HuH-7.5 (cell line): ENCODE results near the gene SLC25A1.

Experiments used
- DNase-seq: peaks from one replicate; pipeline ENCODE4 v3.0.0; 2011; ENCODE audit warnings: low spot score

SLC25A1 gene

DNA sequence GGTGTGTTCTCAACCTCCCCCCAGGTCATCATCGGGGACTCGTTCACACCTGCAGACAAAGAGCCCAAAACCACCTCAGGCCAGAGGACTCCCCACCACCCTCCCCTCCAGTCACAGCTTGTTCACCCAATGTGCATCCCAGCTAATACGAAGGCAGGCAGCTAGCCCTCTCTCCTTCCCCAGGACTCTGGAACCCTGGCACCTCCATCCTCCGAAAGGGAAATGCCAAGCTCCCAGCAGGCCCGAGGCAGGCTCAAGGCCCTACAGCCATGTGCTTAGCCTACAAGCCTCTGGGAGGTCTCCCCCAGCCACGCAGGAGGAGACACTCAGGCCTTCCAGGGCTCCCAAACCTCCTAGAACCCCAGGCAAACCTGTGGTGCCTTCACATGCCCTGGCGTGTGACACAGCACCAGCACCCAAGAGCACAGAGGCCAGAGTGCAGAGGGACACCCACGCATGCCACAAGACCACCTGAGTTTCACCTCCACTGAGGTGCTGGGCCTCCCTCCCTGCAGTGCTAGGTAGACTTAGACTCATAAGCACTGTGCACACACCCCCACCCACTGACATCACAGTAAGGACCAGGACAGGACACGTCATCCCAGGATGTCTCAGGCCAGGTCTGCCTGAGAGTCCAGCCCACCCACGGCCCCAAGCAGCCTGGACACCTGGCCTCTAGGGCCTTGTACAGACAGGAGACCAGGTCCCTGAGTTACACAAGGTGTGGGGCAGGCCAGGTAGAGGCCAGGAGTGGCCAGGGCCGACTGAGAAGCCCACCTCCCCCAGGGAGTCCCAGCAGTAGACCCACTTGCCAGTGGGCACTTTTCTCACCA, 40.9 kb downstream of the SLC25A1 start:
- no peak for DNase-seq

DNA sequence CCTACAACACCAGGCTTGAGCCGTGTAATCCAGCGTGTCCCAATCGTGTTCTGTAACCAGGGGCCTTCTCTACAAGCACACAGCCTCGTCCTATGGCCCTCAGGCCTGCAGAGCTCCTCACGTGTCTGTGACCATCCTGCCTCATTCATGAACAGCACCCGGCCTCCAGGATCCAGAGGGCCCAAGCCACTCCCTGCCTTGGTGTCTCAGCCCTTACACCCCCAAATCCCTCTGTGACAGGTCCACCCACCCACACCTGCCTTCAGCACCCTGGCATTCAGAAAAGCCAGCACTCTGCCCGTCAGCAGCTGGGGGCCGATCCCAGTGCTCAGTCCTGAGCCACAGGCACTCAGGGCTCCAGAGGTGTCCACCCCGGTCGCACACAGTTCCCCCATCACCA, 41.6 kb downstream of the SLC25A1 start:
- no peak for DNase-seq

DNA sequence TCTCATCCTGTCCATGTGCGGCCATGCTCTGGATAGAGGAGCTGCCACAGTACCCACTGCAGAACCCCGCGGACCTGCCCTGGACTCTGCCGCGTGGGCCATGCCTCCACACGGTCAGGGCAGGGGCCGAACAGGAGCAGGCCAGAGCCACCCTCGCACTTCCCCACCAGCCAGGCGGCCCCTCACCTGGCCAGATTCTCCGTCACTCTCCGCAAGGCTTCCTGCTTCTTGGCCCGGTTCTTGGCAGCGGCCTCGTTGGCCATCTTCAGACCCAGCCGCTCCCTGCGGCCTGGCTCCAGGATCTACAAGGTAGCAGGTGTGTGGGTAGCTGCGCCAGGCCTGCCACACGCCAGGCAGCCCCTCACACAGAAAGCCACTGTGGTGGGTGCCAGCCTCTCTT, 43.7 kb downstream of the SLC25A1 start:
- DNase-seq: no peak

DNA sequence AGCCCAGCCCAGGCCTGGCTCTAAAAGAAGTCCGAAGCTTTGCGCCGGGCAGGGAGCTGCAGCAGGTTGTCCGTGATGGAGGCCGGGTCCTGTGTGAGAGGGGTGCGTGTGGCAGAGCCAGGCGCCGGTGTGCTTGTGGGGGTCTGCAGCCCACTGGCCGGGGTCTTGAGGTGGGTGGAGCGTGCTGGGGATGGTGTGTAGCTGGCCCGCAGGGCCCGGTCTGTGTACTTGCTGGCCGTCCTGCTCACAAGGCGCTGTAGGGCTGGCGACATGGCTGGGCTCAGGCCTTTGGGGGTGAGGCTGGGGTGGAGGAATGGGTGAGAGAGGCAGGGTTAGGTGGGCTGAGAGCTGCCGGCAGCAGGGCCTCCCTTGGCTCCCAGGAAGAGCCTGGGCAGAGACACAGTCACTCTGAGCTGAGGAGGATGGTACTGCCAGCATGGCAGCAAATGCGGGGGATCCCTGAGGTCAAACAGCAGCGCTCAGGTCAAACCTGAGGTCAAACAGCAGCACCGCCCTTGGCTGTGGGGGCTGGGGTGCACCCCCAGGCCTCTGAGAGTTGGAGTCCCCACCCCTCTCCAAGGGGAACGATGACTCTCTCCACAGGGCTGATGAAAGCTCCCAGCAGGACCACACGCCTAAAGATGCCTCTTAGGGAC, 44.2 kb downstream of the SLC25A1 start:
- DNase-seq: no peak

DNA sequence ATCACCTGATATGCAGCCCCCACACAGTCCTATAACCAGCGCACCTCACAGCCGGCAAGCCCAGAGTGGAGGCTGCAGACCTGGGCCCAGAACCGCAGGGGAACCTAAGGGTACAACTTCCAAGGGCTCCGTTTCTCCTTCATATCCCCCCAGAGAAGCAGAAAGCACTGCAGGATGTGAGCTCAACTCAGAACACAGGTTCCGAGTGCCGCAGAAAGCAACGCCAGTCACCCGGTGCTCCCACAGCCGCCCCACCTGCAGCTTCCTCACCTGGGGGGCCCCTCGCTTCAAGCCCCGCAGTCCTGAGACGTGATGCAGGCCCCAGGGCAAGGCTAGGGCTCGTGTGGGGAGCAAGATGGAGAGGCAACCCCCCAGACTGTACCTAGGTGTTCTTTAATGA, 45.0 kb downstream of the SLC25A1 start:
- DNase-seq: no peak

DNA sequence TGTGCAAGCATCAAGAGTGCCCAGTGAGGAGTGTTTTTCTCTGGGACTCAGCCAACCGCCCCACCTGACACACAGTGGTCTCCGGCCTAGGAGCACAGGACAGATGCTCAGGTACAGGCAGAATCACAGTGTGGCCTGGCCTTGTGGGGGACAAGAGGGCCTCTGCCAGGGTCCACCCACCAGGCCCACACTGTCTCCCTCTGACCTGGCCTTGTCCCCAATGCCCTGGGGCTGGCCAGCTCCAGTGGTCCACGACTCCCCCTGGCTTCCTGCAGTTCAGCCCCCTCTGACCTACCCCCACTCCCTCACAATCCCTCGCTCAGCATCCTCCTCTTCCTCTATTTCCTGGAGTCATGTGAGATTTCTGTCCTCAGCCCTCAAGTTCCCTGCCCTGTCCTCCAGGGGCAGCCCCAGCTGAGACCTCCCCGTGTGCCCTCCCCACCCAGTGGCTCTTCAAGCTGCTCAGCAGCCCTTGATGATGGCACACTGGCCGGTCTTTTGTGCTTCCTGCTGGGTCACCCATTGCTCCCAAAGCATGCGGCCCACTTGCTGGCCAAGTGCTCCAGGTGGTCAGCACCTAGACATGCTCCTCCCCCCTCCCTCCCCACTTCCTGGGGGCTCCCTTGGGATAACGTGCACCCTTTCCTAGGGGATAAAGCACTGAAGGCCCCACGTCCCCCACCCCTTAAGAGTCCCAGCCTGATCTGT, 45.7 kb downstream of the SLC25A1 start:
- DNase-seq: no peak

DNA sequence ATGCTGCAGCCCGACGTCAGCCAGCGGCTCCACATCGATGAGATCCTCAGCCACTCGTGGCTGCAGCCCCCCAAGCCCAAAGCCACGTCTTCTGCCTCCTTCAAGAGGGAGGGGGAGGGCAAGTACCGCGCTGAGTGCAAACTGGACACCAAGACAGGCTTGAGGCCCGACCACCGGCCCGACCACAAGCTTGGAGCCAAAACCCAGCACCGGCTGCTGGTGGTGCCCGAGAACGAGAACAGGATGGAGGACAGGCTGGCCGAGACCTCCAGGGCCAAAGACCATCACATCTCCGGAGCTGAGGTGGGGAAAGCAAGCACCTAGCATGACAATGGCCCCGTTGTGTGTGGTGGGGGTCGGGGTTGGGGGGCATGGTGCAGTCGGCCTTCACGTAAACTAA, 46.4 kb downstream of the SLC25A1 start:
- no peak for DNase-seq

DNA sequence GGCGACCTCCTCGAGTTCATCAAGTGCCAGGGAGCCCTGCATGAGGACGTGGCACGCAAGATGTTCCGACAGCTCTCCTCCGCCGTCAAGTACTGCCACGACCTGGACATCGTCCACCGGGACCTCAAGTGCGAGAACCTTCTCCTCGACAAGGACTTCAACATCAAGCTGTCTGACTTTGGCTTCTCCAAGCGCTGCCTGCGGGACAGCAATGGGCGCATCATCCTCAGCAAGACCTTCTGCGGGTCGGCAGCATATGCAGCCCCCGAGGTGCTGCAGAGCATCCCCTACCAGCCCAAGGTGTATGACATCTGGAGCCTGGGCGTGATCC, 46.9 kb downstream of the SLC25A1 start:
- DNase-seq: no peak

DNA sequence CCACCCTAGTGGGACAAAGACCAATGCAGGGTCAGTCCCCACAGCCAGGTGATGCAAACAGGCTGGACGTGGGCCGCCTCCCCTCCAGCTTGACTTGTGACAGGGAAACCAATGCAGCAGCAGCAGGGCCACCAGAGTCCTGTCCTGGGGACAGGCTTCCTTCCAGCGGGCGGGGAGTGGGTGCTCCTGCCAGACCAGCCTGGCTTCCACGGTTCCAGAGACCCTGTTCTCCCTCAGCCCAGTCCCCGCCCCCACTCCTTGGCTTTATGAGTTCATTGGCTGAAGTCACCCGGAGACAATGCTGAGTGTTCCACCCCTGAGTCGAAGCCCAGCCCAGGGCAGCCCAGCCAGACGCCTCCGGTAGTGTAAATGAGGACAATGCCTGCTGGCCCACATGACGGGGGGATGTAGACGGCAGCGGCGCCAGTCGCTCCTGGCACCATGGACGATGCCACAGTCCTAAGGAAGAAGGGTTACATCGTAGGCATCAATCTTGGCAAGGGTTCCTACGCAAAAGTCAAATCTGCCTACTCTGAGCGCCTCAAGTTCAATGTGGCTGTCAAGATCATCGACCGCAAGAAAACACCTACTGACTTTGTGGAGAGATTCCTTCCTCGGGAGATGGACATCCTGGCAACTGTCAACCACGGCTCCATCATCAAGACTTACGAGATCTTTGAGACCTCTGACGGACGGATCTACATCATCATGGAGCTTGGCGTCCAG, 47.4 kb downstream of the SLC25A1 start, which contains the start of gene TSSK2:
TSS of gene TSSK2 (plus strand) at position 350 of the 726 bp plus-strand sequence. CDS start at position 442, 92 bp downstream.
- DNase-seq: no peak

DNA sequence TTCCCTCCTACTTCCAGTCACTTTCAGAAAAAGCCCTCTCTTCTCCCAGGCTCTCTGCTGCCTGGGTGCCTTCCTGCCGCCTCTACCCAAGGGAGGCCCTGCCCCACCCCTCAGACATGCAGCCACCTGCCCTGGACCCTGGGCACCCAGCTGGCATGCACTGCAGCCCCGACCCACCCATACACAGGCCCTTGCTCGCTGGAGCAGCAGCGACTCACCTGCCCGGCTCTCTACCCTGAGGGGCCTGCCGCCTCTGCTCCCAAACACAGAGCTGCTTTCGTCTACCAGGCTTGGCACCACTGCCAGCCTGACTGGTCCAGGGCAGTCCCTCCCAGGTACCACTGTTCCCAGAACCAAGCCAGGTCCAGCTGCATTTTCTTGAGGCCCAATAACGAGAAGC, 48.7 kb downstream of the SLC25A1 start:
- no peak for DNase-seq

DNA sequence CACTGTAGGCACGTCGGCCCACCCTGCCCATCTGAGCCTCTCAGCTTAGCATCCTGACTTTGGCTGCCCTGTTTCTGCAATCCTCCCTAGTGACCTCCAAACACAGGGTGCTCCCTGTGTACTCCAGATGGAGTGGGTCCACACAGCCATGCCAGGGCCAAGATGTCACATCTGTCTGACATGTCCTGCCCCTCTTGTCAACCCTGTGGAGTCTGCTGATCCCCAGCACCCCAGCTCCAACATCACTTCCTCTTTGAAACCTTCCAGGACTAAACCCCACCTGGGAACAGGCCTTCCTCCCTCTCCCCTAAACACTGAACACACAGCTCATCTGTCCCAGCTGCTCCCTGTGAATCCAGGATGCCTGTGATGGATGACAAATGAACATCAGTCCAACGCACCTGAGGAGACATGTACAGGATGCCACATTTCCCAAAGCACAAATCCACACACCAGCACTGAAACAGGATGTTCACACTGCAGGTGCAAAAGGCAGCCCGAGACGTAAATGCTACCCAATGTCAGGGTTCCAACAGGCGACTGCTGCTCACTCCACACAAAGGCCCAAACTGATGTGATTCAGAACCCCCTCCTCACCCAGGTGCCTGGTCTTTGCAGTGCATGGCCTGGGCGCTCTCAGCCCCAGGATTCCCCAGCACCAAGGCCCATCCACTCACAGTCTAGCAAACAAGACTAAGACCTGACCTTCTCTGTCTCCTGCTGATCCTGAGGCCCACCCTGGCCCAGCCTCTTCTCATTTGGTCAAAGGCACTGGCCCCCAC, 49.4 kb downstream of the SLC25A1 start:
- no peak for DNase-seq

DNA sequence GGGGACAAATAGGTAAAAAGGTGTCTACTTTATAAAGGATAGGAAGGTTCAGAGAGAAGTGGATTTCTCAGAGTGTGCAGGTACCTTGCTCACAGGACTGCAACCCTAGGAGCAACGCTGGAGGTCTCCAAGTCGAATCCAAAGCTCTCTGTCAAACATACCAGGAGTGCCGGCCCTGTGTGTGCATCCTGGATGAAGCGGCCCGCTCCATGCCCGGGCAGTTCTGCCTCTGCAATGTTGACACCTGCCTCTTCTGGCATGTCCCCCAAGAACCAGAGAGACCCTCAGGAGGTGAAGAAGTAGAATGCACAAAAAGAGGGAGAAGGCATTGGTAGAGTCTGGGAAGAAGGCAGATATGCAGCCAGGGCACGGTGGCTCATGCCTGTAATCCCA, 50.5 kb downstream of the SLC25A1 start:
- DNase-seq: no peak

DNA sequence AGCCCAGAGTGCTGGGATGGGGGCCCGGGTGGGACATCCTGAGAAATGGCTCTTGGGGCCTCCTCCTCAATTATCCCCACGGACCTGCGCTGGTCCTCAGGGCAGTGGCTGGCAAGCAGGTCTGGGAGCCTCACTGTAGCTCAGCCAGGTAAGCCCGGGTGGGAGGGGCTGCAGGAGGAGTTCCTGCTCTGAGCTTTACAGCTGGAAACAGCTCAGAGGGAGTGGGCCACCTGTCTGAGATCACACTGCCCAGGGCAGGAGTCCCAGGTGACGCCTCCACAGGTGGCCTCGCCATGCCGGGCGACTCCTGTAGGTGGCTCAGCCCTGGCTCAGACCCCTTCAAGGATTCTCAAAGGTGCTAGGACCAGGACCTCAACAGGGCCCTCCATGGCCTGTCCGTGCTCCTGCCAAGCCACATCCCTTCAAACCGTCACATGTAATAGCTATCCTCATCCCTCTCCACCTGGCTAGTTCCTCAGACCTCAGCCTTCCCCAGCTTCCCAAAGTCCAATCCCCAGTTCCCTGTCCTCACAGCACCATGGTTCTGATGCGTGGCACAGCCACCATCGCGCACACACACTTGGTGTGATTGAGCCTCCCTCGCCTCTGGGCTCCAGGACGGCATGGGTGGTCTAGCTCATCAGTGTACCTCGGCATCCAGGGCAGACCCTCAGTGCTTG, 51.1 kb downstream of the SLC25A1 start:
- no peak for DNase-seq

DNA sequence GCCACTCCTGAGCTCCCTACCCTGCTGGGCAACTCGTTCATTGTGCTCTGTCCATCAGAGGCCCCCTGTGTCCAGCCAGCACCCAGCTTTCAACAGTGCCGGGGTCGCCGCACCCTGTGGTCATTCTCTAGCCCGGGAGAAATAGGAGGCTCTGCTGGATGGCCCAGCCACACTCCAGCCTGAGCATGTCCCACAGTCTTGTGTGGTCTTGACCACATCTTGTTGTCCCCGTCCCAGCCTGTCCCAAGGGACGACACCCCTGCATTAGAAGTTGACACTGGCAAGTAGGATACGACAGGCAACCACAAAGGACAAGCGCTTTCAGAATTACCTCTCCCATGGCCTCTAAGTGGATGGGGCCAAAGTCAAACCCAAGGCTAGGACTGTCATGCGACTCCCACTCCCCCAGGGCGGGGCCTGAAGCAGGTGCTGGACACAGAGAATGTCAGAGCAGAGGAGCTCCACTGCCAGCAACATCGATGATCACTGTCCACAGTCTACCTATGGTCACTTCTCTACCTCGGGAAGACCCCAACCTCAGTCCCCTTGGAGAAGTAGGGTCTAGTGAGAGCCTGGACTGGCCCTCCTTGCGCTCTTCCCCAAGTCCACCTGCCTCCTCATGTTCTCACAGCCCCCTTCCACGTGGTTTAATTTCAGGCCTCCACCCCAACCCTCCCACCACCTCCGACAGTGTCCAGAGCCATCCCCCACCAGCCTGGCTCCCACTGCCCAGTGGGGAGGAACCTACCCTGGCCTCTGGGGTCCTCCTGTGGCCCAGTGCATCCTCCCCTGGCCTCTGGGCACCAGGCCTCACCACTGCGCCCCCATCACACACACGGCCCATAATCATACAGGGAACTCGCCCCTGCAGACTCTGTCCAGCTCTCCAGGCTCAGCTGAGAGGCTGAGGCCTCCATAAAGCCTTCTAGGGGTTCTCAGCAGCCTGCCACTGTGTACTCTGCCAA, 51.9 kb downstream of the SLC25A1 start:
- DNase-seq: no peak
